Neuronal stem cell (in vitro differentiated cells): ENCODE measurements around the gene SMAP1.
"Not testable (repeated sequence)": the region's sequence is repeated elsewhere in the genome, so short reads cannot be mapped to it uniquely, and the experiment has no call there.

ENCODE experiments used
- DNase-seq: peaks from one replicate; pipeline ENCODE4 v3.0.0-alpha.2; 2013; ENCODE audit warnings: low spot score
- H2AFZ ChIP-seq: one replicate; pipeline ENCODE4 v1.6.1; 2013; ENCODE audit warnings: mild to moderate bottlenecking, low read length, inconsistent platforms
- H2AK5ac ChIP-seq: 2 replicates; pipeline ENCODE4 v1.6.1; 2013; ENCODE audit warnings: low read depth, mild to moderate bottlenecking, inconsistent platforms, low read length, moderate library complexity, mixed read lengths
- H2BK120ac ChIP-seq: 2 replicates; pipeline ENCODE4 v1.6.1; 2013; ENCODE audit warnings: low read depth, mild to moderate bottlenecking, inconsistent platforms, low read length, moderate library complexity, mixed read lengths
- H2BK12ac ChIP-seq: one replicate; pipeline ENCODE4 v1.6.1; 2013; ENCODE audit warnings: low read length, inconsistent platforms
- H2BK15ac ChIP-seq: 2 replicates; pipeline ENCODE4 v1.6.1; 2013; ENCODE audit warnings: mild to moderate bottlenecking, low read length, inconsistent platforms, mixed read lengths
- H2BK5ac ChIP-seq: one replicate; pipeline ENCODE4 v1.6.1; 2013; ENCODE audit warnings: inconsistent platforms, mild to moderate bottlenecking, low read length, moderate library complexity
- H3K14ac ChIP-seq: one replicate; pipeline ENCODE4 v1.6.1; 2013; ENCODE audit warnings: low read length, inconsistent platforms
- H3K18ac ChIP-seq: 2 replicates; pipeline ENCODE4 v1.6.1; 2013; ENCODE audit warnings: low read length, inconsistent platforms
- H3K23ac ChIP-seq: 2 replicates; pipeline ENCODE4 v1.6.1; 2013; ENCODE audit warnings: low read depth, mild to moderate bottlenecking, mixed read lengths, low read length, inconsistent platforms; ENCODE audit not compliant: poor library complexity
- H3K27ac ChIP-seq: replicated peaks from 3 replicates; pipeline ENCODE4 v1.5.1; 2013; ENCODE audit warnings: low read length, inconsistent platforms
- H3K27me3 ChIP-seq, 3 experiments: 2 replicates each; pipeline ENCODE4 v1.6.1; 2013; ENCODE audit warnings: low read length in 3 of 3, mild to moderate bottlenecking in 2 of 3, inconsistent platforms in 1 of 3, low read depth in 1 of 3, mixed read lengths in 1 of 3, moderate library complexity in 1 of 3; ENCODE audit not compliant: control insufficient read depth in 3 of 3, insufficient read depth in 3 of 3
- H3K36me3 ChIP-seq, 2 donors: replicated peaks in 1 of 2; 2 replicates each; pipeline ENCODE4 v1.6.1; 2013; ENCODE audit warnings: low read length in 2 of 2; ENCODE audit not compliant: control insufficient read depth in 2 of 2, insufficient read depth in 2 of 2
- H3K4ac ChIP-seq: 2 replicates; pipeline ENCODE4 v1.6.1; 2013; ENCODE audit warnings: inconsistent platforms, mild to moderate bottlenecking, low read length, moderate library complexity
- H3K4me1 ChIP-seq, 2 donors: 1 replicate in 1 of 2; 2 replicates in 1 of 2; pipeline ENCODE4 v1.6.1; 2013; ENCODE audit warnings: low read length in 2 of 2, low read depth in 1 of 2; ENCODE audit not compliant: control insufficient read depth in 2 of 2, insufficient read depth in 1 of 2
- H3K4me2 ChIP-seq: one replicate; pipeline ENCODE4 v1.6.1; 2013; ENCODE audit warnings: mild to moderate bottlenecking, low read length, inconsistent platforms; ENCODE audit not compliant: insufficient read depth, poor library complexity, severe bottlenecking
- H3K4me3 ChIP-seq, 2 donors: 2 replicates each; pipeline ENCODE4 v1.5.1; 2013; ENCODE audit warnings: low read length in 2 of 2, mild to moderate bottlenecking in 2 of 2, inconsistent platforms in 1 of 2, moderate library complexity in 1 of 2
- H3K79me1 ChIP-seq: one replicate; pipeline ENCODE4 v1.6.1; 2013; ENCODE audit warnings: low read depth, mild to moderate bottlenecking, inconsistent platforms, low read length, moderate library complexity
- H3K9ac ChIP-seq: one replicate; pipeline ENCODE4 v1.6.1; 2013; ENCODE audit warnings: mild to moderate bottlenecking, low read depth, low read length, inconsistent platforms; ENCODE audit not compliant: poor library complexity
- H3K9me3 ChIP-seq, 2 donors: replicated peaks in 1 of 2; 2 replicates each; pipeline versions ENCODE3 to v1.6.1; 2013; ENCODE audit warnings: low read length in 2 of 2, mild to moderate bottlenecking in 2 of 2, inconsistent platforms in 1 of 2, low read depth in 1 of 2, mixed read lengths in 1 of 2, moderate library complexity in 1 of 2; ENCODE audit not compliant: control insufficient read depth in 2 of 2, insufficient read depth in 1 of 2
- H4K8ac ChIP-seq: one replicate; pipeline ENCODE4 v1.6.1; 2013; ENCODE audit warnings: low read depth, mild to moderate bottlenecking, inconsistent platforms, low read length, moderate library complexity
- H4K91ac ChIP-seq: one replicate; pipeline ENCODE4 v1.6.1; 2013; ENCODE audit warnings: low read length, low read depth, mild to moderate bottlenecking, inconsistent platforms; ENCODE audit not compliant: poor library complexity
- WGBS, 2 donors: extraction: QIAGEN DNeasy Blood & Tissue Kit; methylation state at CpG; one replicate each; pipeline ENCODE4 v1.1.7; 2013; ENCODE audit warnings: missing lambda C conversion rate in 2 of 2, mixed read lengths in 1 of 2; ENCODE audit not compliant: insufficient read length in 2 of 2, insufficient replicate concordance in 1 of 2; ENCODE audit errors: extremely low coverage in 2 of 2; 5-methylcytosine and 5-hydroxymethylcytosine counted together

Gene SMAP1

GRCh38 chr6:70735513-70735912, 67.8 kb downstream of the SMAP1 start:
- no peak overlapping the region for H4K8ac ChIP-seq
- H3K9ac ChIP-seq = no peak overlapping the region
- H3K79me1 ChIP-seq = no peaks in the 10 kb centered on the region
- no peaks in the 10 kb centered on the region for H3K27me3 ChIP-seq
- no peak overlapping the region for H4K91ac ChIP-seq
- no peak overlapping the region for H3K4ac ChIP-seq
- no peak overlapping the region for H3K14ac ChIP-seq
- H3K9me3 ChIP-seq = peaks cover 0 to 5% of the 10 kb centered on the region in 2 donors
- no peak overlapping the region for H2AFZ ChIP-seq
- DNase-seq = no peak
- no peak overlapping the region for H3K18ac ChIP-seq
- H3K4me3 ChIP-seq = no peak overlapping the region
- H3K23ac ChIP-seq = no peak overlapping the region
- peaks cover 0 to 17% of the 10 kb centered on the region in 2 donors for H3K36me3 ChIP-seq
- H2BK15ac ChIP-seq = no peak overlapping the region
- no peaks in the 10 kb centered on the region for H3K4me1 ChIP-seq
- no peak overlapping the region for H2AK5ac ChIP-seq
- no peak overlapping the region for H2BK12ac ChIP-seq
- no peak overlapping the region for H2BK120ac ChIP-seq
- H2BK5ac ChIP-seq = no peak overlapping the region
- H3K4me2 ChIP-seq = no peak overlapping the region
- no peak overlapping the region for H3K27ac ChIP-seq
- no CpG with 5 or more reads among the region's 6 CpGs for WGBS, 2 donors

GRCh38 chr6:70738028-70738427, 70.3 kb downstream of the SMAP1 start:
- Histone ChIP-seq H2AK5ac (no peak overlapping the region), H3K79me1 (no peaks in the 10 kb centered on the region), H2BK5ac (no peak overlapping the region), H2BK120ac (no peak overlapping the region), H3K36me3 (peaks cover 2 to 22% of the 10 kb centered on the region in 2 donors), H3K27ac (no peak overlapping the region), H3K4me3 (no peak overlapping the region), H3K9ac (no peak overlapping the region), H3K18ac (no peak overlapping the region), H2BK15ac (no peak overlapping the region), H3K4ac (no peak overlapping the region), H3K23ac (no peak overlapping the region), H2BK12ac (no peak overlapping the region), H3K4me1 (no peaks in the 10 kb centered on the region), H3K9me3 (peaks cover 0 to 25% of the 10 kb centered on the region in 2 donors), H3K4me2 (no peak overlapping the region), H4K8ac (no peak overlapping the region), H3K14ac (no peak overlapping the region), H3K27me3 (no peaks in the 10 kb centered on the region), H2AFZ (no peak overlapping the region), H4K91ac (no peak overlapping the region)
- no peak for DNase-seq
- WGBS, 2 donors = no CpG with 5 or more reads among the region's 2 CpGs

- no peak overlapping the region for H3K4ac ChIP-seq
- H2BK120ac ChIP-seq = no peak overlapping the region
- H2BK12ac ChIP-seq = no peak overlapping the region
- H3K27ac ChIP-seq = no peak overlapping the region
- no peaks in the 10 kb centered on the region for H3K27me3 ChIP-seq
- H2BK5ac ChIP-seq = no peak overlapping the region
- H3K23ac ChIP-seq = no peak overlapping the region
- no peak overlapping the region for H2AK5ac ChIP-seq
- H2AFZ ChIP-seq = no peak overlapping the region
- WGBS, 2 donors = no CpG with 5 or more reads among the region's 2 CpGs
- no peak overlapping the region for H3K14ac ChIP-seq
- no peak for DNase-seq
- H3K18ac ChIP-seq = no peak overlapping the region
- H3K4me3 ChIP-seq = no peak overlapping the region
- no peak overlapping the region for H3K4me2 ChIP-seq
- H3K36me3 ChIP-seq = peaks cover 2 to 13% of the 10 kb centered on the region in 2 donors
- H3K79me1 ChIP-seq = no peaks in the 10 kb centered on the region
- H3K4me1 ChIP-seq = no peaks in the 10 kb centered on the region
- peaks cover 0 to 25% of the 10 kb centered on the region in 2 donors for H3K9me3 ChIP-seq
- H4K91ac ChIP-seq = no peak overlapping the region
- no peak overlapping the region for H3K9ac ChIP-seq
- no peak overlapping the region for H2BK15ac ChIP-seq
- H4K8ac ChIP-seq = no peak overlapping the region
These were observed 71.9 kb downstream of the SMAP1 start for GRCh38 chr6:70739534-70739933.

- not testable (repeated sequence) for H3K4me2 ChIP-seq, H3K4me3 ChIP-seq, H3K9ac ChIP-seq, DNase-seq, H3K79me1 ChIP-seq, H2BK15ac ChIP-seq, H3K4me1 ChIP-seq, H2AK5ac ChIP-seq, H4K91ac ChIP-seq, H2BK12ac ChIP-seq, H3K18ac ChIP-seq, H3K27ac ChIP-seq, H3K36me3 ChIP-seq, H2BK120ac ChIP-seq, H3K27me3 ChIP-seq, H3K4ac ChIP-seq, H4K8ac ChIP-seq, H2AFZ ChIP-seq, H2BK5ac ChIP-seq, H3K23ac ChIP-seq, H3K14ac ChIP-seq
- WGBS, 2 donors = no CpG with 5 or more reads among the region's 2 CpGs
- peaks cover 0 to 25% of the 10 kb centered on the region in 2 donors for H3K9me3 ChIP-seq
These were observed 73.1 kb downstream of the SMAP1 start for GRCh38 chr6:70740746-70741145.
